ENCODE measurements around the gene SLC35G4. TPM values are rescaled to one million over a fixed set of nuclear protein-coding genes. Genes with fewer than 3 reads are reported as not detected.

The SLC35G4 gene
- total RNA-seq, 1 experiment from 2014 or later = not detected

DNA sequence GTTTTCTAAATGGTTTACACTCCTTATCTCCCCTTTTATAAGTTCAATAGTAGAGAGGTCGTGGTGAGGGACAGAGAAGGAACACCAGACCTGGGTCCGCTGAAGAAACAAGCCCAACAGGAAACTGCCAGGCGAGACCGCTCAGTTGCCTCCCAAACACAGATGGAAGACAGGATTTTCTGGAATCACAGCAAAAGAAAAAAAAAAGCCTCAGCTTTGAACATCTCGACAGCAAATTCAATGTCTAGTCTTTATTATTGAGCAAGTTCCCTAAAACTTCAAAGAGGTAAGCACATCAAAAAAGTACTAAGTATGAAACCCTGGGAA is 46.2 kb downstream of the SLC35G4 start:
- Histone ChIP-seq H3K9me3 (ENCODE audit: control insufficient read depth, insufficient read depth, low read depth, low read length) (no peaks in the 10 kb centered on the region), H3K4me1 (ENCODE audit: control insufficient read depth, insufficient read depth, low read length) (no peaks in the 10 kb centered on the region), H3K27me3 (ENCODE audit: control insufficient read depth, insufficient read depth, low read length) (peaks cover 8% of the 10 kb centered on the region; the same call in 1 of the 2 replicates), H3K27ac (ENCODE audit: low read length) (no peak overlapping the region), H3K36me3 (ENCODE audit: control insufficient read depth, insufficient read depth, low read length) (no peaks in the 10 kb centered on the region), H3K4me3 (ENCODE audit: low read depth in 2 of 2, low read length in 2 of 2) (no peak overlapping the region)
- BruUV-seq (replicated peaks) = no TSS peak
- ChIA-PET CTCF (interaction anchor here (0.6 to 1.5 kb wide), 4 partner anchors 11 to 1454 kb away, joined by 3 to 4 read pairs (median 4); no protein-coding TSS in a partner anchor), POLR2A (interaction anchor here (0.6 kb wide), 1 partner anchor 208 kb away, joined by 5 read pairs; no protein-coding TSS in a partner anchor)
- TF ChIP-seq REST (IDR thresholded peaks at IDR 0.05; ENCODE audit: insufficient read depth in 1 of 2, low read depth in 2 of 2, low read length in 1 of 2) (no peak), SIN3A (IDR thresholded peaks at IDR 0.05; ENCODE audit: borderline replicate concordance, insufficient read depth, low read depth, low read length) (no peak), CTCF (IDR thresholded peaks at IDR 0.05) (peak; percentile 67), TCF7L2 (IDR thresholded peaks at IDR 0.05; ENCODE audit: low read depth, low read length) (no peak), POLR2AphosphoS5 (IDR thresholded peaks at IDR 0.05; ENCODE audit: low read depth, low read length) (no peak)
- no peak for ATAC-seq
- in situ Hi-C loops (cut with HindIII; ENCODE audit: low pct_unique_long_range_greater_than_20kb, low sequenced_read_pairs) (no loop called here), intact Hi-C loops (cut with micrococcal nuclease; ENCODE audit: unreplicated experiment) (loop anchor here (5.0 to 10.0 kb wide), 2 partner anchors 72 to 379 kb away; no protein-coding TSS in a partner anchor)
- DNase-seq (ENCODE audit: low read depth, low spot score) = no peak

- Histone ChIP-seq H3K4me1 (ENCODE audit: control insufficient read depth, insufficient read depth, low read length) (no peaks in the 10 kb centered on the region), H3K9me3 (ENCODE audit: control insufficient read depth, insufficient read depth, low read depth, low read length) (no peaks in the 10 kb centered on the region), H3K27ac (ENCODE audit: low read length) (no peak overlapping the region), H3K27me3 (ENCODE audit: control insufficient read depth, insufficient read depth, low read length) (peaks cover 8% of the 10 kb centered on the region; the same call in 1 of the 2 replicates), H3K4me3 (ENCODE audit: low read depth in 2 of 2, low read length in 2 of 2) (no peak overlapping the region), H3K36me3 (ENCODE audit: control insufficient read depth, insufficient read depth, low read length) (no peaks in the 10 kb centered on the region)
- TF ChIP-seq TCF7L2 (IDR thresholded peaks at IDR 0.05; ENCODE audit: low read depth, low read length) (no peak), REST (IDR thresholded peaks at IDR 0.05; ENCODE audit: insufficient read depth in 1 of 2, low read depth in 2 of 2, low read length in 1 of 2) (no peak), SIN3A (IDR thresholded peaks at IDR 0.05; ENCODE audit: borderline replicate concordance, insufficient read depth, low read depth, low read length) (no peak), CTCF (IDR thresholded peaks at IDR 0.05) (no peak), POLR2AphosphoS5 (IDR thresholded peaks at IDR 0.05; ENCODE audit: low read depth, low read length) (no peak)
- POLR2A ChIA-PET = no interaction called here
- CTCF ChIA-PET = no interaction called here
- intact Hi-C loops (cut with micrococcal nuclease; ENCODE audit: unreplicated experiment) = loop anchor here (5.0 to 10.0 kb wide), 2 partner anchors 70 to 378 kb away; no protein-coding TSS in a partner anchor
- in situ Hi-C loops (cut with HindIII; ENCODE audit: low pct_unique_long_range_greater_than_20kb, low sequenced_read_pairs) = no loop called here
- ATAC-seq (no peak), DNase-seq (ENCODE audit: low read depth, low spot score) (no peak)
- BruUV-seq (replicated peaks) = no TSS peak
Observed at GRCh38 chr18:11657152-11657551, 47.8 kb downstream of the SLC35G4 start.

All from Panc1 (cell line).